Kidney (tissue), 14 donors: ENCODE data around the gene RORB. TPM values are rescaled to one million over a fixed set of nuclear protein-coding genes. Genes with fewer than 3 reads are reported as not detected.

Source experiments
- DNase-seq, 5 donors: peaks; one replicate each; pipeline ENCODE4 v3.0.0-alpha.2; 2013 to 2020
- FAIRE-seq: peaks from 2 replicates; lab custom pipeline; 2012; peaks lifted over from hg19 to GRCh38; lab: Jason Lieb, UNC
- H3K27ac ChIP-seq, 2 donors: one replicate each; pipeline ENCODE4 v1.7.0; 2013; ENCODE audit warnings: low read depth in 2 of 2, low read length in 2 of 2, inconsistent platforms in 1 of 2
- H3K27me3 ChIP-seq: one replicate; pipeline ENCODE4 v1.7.1; 2013; ENCODE audit warnings: low read length, inconsistent platforms; ENCODE audit not compliant: control insufficient read depth, insufficient read depth
- H3K36me3 ChIP-seq, 3 donors: one replicate each; pipeline versions ENCODE4 v1.7.0 to v1.7.1; 2013; ENCODE audit warnings: low read length in 3 of 3, control low read depth in 1 of 3, inconsistent platforms in 1 of 3; ENCODE audit not compliant: insufficient read depth in 3 of 3, control insufficient read depth in 2 of 3
- H3K4me1 ChIP-seq, 3 donors: one replicate each; pipeline versions ENCODE4 v1.7.0 to v1.7.1; 2013; ENCODE audit warnings: low read length in 3 of 3, inconsistent platforms in 1 of 3, low read depth in 1 of 3; ENCODE audit not compliant: control insufficient read depth in 2 of 3, insufficient read depth in 2 of 3
- H3K4me3 ChIP-seq, 3 donors: one replicate each; pipeline versions ENCODE4 v1.7.0 to v1.8.1; 2013; ENCODE audit warnings: low read length in 3 of 3, control low read depth in 1 of 3, inconsistent platforms in 1 of 3
- H3K9ac ChIP-seq, 3 donors: one replicate each; pipeline versions ENCODE4 v1.7.0 to v1.7.1; 2013; ENCODE audit warnings: low read length in 3 of 3, control low read depth in 1 of 3, inconsistent platforms in 1 of 3
- H3K9me3 ChIP-seq, 3 donors: one replicate each; pipeline versions ENCODE4 v1.7.0 to v1.7.1; 2013; ENCODE audit warnings: low read length in 3 of 3, control low read depth in 1 of 3, inconsistent platforms in 1 of 3; ENCODE audit not compliant: control insufficient read depth in 2 of 3, insufficient read depth in 1 of 3
- CTCF ChIP-seq: IDR thresholded peaks from 3 replicates; pipeline ENCODE4 v1.5.1; 2012; ENCODE audit warnings: mild to moderate bottlenecking, moderate library complexity, borderline replicate concordance; ENCODE audit not compliant: insufficient read depth; ENCODE audit errors: extremely low read depth
- intact Hi-C: fragments of 100-400 bp; cut with DNase I; formaldehyde crosslinking; loops from one replicate; pipeline ENCODE4 v1.11.1; 2022
- polyA plus RNA-seq: library from polyadenylated mRNA; stranded (reverse); fragments of 350-450 nt; fragmentation: Illumina TruSeq; extraction: RNeasy Lipid Tissue Mini Kit (QIAGEN cat#74804); gene quantifications from one replicate; pipeline ENCODE4 v1.2.3, GENCODE V29; 2014; ENCODE audit warnings: low read depth, low replicate concordance; ENCODE audit not compliant: insufficient read depth
- total RNA-seq: library from RNA; stranded (reverse); fragmentation: NEBNext Ultra II Directional; extraction: Animal tissue kit (Norgen Biotek cat#: 25700); gene quantifications from one replicate; pipeline ENCODE4 v1.2.1, GENCODE V29; 2021
- donor health status: control.
- donor health status: control.
- donor health status: control.
- donor health status: control.
- donor health status: control.
- donor health status: DM: yes; HTN: yes; CAD: no.
- donor health status: Normal renal cell carcinoma (clear cell type).

The RORB gene
- total and polyA plus RNA-seq, 2 donors from 2014 or later, result 0.11 to 0.41 TPM

GRCh38 chr9:74497748-74498620 lies 849 bp downstream of the RORB start:
- Histone ChIP-seq H3K4me1 (peaks cover 0 to 10% (median 0%) of the 10 kb centered on the region in 3 donors), H3K9ac (peak overlapping the region in 1 of 3 donors; percentile 52), H3K4me3 (peak overlapping the region; percentile 76 to 97 (median 90)), H3K27me3 (peaks cover 43% of the 10 kb centered on the region), H3K27ac (no peak overlapping the region), H3K9me3 (no peaks in the 10 kb centered on the region), H3K36me3 (no peaks in the 10 kb centered on the region)
- peak; percentile 24 to 71 (median 56) for DNase-seq
- FAIRE-seq, result no peak
- intact Hi-C loops, result no loop called here
- TF ChIP-seq CTCF, result no peak

- FAIRE-seq (no peak), DNase-seq (peak in 3 of 5 donors; percentile 42 to 48 (median 45))
- intact Hi-C loops, result no loop called here
- no peak for TF ChIP-seq CTCF
- peaks cover 0 to 10% (median 0%) of the 10 kb centered on the region in 3 donors for H3K4me1 ChIP-seq
- no peak overlapping the region for H3K9ac ChIP-seq
- peaks cover 43% of the 10 kb centered on the region for H3K27me3 ChIP-seq
- H3K9me3 ChIP-seq, result no peaks in the 10 kb centered on the region
- no peak overlapping the region for H3K27ac ChIP-seq
- peak overlapping the region in 2 of 3 donors; percentile 90 to 97 for H3K4me3 ChIP-seq
- H3K36me3 ChIP-seq, result no peaks in the 10 kb centered on the region
Observed at GRCh38 chr9:74498621-74499095, 1.5 kb downstream of the RORB start.

- peak; percentile 3 to 48 (median 11) for DNase-seq
- H3K4me3 ChIP-seq, result peak overlapping the region in 2 of 3 donors; percentile 36 to 90
- H3K27ac ChIP-seq, result no peak overlapping the region
- no peaks in the 10 kb centered on the region for H3K9me3 ChIP-seq
- peaks cover 0 to 10% (median 0%) of the 10 kb centered on the region in 3 donors for H3K4me1 ChIP-seq
- no peaks in the 10 kb centered on the region for H3K36me3 ChIP-seq
- H3K9ac ChIP-seq, result no peak overlapping the region
- peaks cover 43% of the 10 kb centered on the region for H3K27me3 ChIP-seq
- no peak for TF ChIP-seq CTCF
- intact Hi-C loops, result no loop called here
- no peak for FAIRE-seq
Observed at GRCh38 chr9:74499111-74499601, 2.0 kb downstream of the RORB start.
